Transverse colon (tissue), 3 donors: Measurements from ENCODE around the gene ATG4B.

Experiments used
- POLR2A ChIP-seq: fragments of 450-650 bp; IDR thresholded peaks from one replicate; pipeline ENCODE4 v1.6.1; 2016; ENCODE audit warnings: antibody characterized with exemption, mild to moderate bottlenecking, moderate library complexity
- TF ChIP-seq, protein P1 (sequence below), 5 experiments: fragments of 200-600 bp in 3 of 5; fragments of 450-650 bp in 2 of 5; sonication (generic) in 3 of 5; IDR thresholded peaks; 1 replicate in 2 of 5; 2 replicates in 3 of 5; pipeline ENCODE4 v1.5.1; 2016 to 2017; ENCODE audit warnings: antibody characterized with exemption in 5 of 5, inconsistent platforms in 3 of 5, mild to moderate bottlenecking in 2 of 5, moderate library complexity in 1 of 5

- TF ChIP-seq POLR2A: no peak
- TF ChIP-seq, protein P1, sequence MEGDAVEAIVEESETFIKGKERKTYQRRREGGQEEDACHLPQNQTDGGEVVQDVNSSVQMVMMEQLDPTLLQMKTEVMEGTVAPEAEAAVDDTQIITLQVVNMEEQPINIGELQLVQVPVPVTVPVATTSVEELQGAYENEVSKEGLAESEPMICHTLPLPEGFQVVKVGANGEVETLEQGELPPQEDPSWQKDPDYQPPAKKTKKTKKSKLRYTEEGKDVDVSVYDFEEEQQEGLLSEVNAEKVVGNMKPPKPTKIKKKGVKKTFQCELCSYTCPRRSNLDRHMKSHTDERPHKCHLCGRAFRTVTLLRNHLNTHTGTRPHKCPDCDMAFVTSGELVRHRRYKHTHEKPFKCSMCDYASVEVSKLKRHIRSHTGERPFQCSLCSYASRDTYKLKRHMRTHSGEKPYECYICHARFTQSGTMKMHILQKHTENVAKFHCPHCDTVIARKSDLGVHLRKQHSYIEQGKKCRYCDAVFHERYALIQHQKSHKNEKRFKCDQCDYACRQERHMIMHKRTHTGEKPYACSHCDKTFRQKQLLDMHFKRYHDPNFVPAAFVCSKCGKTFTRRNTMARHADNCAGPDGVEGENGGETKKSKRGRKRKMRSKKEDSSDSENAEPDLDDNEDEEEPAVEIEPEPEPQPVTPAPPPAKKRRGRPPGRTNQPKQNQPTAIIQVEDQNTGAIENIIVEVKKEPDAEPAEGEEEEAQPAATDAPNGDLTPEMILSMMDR (IDR thresholded peaks at IDR 0.05): no peak
Observed at GRCh38 chr2:241649404-241649803, 11.9 kb downstream of the ATG4B start.
